22Rv1 (cell line): ENCODE results near the gene ZNF469.

ENCODE experiments used
- ZFX ChIP-seq: fragments of 450-650 bp; IDR thresholded peaks from 2 replicates; pipeline ENCODE4 v1.6.1; 2017; ENCODE audit warnings: antibody characterized with exemption, borderline replicate concordance
- TF ChIP-seq, protein P1 (sequence below): fragments of 450-650 bp; IDR thresholded peaks from 2 replicates; pipeline ENCODE4 v1.5.1; 2017; ENCODE audit warnings: mild to moderate bottlenecking

DNA sequence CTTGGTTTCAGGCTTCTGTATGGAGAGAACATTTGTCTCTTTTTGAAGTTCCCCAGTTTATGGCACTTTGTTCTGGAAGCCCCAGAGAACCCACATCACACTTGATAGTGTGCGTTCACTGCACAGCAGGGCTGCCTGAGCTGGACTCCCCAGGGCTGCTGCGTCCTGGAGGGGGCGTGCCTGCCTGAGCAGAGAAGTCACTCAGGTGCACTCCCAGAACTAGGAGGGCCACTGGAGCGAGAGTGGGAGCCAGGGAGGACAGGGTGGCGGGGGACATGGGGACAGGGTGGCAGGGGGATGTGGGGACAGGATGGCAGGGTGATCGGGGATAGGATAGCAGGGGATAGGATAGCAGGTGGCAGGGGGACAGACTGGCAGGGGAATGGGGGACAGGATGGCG is 43.9 kb upstream of the ZNF469 start:
- TF ChIP-seq ZFX, result no peak
- TF ChIP-seq, protein P1, sequence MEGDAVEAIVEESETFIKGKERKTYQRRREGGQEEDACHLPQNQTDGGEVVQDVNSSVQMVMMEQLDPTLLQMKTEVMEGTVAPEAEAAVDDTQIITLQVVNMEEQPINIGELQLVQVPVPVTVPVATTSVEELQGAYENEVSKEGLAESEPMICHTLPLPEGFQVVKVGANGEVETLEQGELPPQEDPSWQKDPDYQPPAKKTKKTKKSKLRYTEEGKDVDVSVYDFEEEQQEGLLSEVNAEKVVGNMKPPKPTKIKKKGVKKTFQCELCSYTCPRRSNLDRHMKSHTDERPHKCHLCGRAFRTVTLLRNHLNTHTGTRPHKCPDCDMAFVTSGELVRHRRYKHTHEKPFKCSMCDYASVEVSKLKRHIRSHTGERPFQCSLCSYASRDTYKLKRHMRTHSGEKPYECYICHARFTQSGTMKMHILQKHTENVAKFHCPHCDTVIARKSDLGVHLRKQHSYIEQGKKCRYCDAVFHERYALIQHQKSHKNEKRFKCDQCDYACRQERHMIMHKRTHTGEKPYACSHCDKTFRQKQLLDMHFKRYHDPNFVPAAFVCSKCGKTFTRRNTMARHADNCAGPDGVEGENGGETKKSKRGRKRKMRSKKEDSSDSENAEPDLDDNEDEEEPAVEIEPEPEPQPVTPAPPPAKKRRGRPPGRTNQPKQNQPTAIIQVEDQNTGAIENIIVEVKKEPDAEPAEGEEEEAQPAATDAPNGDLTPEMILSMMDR, result no peak
